GM21360 (cell line): Measurements from ENCODE around the gene GRID2.

Source experiments
- ATAC-seq: cut with Tn5 transposase; IDR thresholded peaks from one replicate; pipeline ENCODE4 v1.9.1; 2021; ENCODE audit warnings: mild to moderate bottlenecking, moderate library complexity; ENCODE audit not compliant: unreplicated experiment

GRID2 gene

GRCh38 chr4:93467484-93468155 is 1163.9 kb downstream of the GRID2 start:
- ATAC-seq, result no peak

GRCh38 chr4:93469560-93469959 is 1165.8 kb downstream of the GRID2 start:
- no peak for ATAC-seq

- no peak for ATAC-seq
These were observed 1172.0 kb downstream of the GRID2 start for GRCh38 chr4:93475730-93476129.

- ATAC-seq, result no peak
These were observed 1175.0 kb downstream of the GRID2 start for GRCh38 chr4:93478805-93479204.

DNA sequence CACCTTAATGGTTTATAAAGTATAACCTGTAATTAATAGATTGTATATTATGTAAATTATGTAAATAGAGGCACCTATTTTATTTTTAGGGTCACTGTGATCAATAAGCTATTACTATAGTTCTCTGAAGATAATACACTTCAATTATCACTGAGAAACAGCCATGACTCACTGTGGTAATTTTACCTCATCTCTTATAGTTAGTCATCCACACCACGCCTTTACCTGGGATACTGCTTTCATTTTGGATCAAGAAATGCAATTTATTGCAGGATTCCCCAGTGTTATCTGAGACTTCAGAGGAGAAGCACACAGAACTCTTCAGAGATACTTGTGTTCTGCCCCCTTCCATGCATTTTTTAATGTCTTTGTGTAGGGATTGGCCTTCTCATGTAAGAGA is 1176.7 kb downstream of the GRID2 start:
- ATAC-seq, result no peak

- no peak for ATAC-seq
These were observed 1191.6 kb downstream of the GRID2 start for GRCh38 chr4:93495346-93495745.

- no peak for ATAC-seq
These were observed 1197.5 kb downstream of the GRID2 start for GRCh38 chr4:93501244-93501643.

- no peak for ATAC-seq
These were observed 1198.2 kb downstream of the GRID2 start for GRCh38 chr4:93501946-93502345.

GRCh38 chr4:93502991-93503390 is 1199.2 kb downstream of the GRID2 start:
- no peak for ATAC-seq

DNA sequence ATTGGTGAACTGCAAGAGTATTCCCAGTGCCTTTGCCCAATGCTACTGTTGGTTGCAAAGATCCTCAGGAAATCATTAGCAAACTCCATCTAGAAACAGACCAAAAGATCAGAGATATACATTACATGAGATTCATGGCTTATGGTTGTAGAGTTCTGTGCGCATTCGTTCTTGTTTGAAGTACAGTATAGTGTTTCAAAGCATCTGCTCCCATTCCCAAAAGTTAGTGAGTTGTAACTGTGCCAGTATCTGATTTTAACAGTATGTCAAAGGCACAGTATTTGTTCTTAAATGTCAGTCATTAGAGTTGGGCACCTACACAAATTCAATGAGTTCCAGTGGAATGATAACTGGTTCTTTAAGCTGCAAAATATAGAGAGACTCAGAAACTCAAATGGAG is 1210.1 kb downstream of the GRID2 start:
- no peak for ATAC-seq

DNA sequence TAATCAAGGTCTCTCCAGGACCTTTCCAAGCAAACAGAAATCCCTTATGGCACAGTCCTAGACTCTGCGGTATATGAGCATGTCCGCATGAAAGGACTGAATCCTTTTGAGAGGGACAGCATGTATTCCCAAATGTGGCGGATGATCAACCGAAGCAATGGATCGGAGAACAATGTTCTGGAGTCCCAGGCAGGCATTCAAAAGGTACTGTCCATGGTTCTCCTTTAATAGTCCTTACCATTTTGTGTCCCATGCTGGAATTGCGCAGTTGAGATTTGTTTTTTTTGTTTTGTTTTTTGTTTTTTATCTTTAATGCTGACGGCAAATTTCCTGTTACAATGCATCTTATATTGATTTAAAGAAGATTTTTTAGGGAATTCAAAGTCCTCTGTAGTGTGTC is 1211.4 kb downstream of the GRID2 start:
- ATAC-seq, result no peak

DNA sequence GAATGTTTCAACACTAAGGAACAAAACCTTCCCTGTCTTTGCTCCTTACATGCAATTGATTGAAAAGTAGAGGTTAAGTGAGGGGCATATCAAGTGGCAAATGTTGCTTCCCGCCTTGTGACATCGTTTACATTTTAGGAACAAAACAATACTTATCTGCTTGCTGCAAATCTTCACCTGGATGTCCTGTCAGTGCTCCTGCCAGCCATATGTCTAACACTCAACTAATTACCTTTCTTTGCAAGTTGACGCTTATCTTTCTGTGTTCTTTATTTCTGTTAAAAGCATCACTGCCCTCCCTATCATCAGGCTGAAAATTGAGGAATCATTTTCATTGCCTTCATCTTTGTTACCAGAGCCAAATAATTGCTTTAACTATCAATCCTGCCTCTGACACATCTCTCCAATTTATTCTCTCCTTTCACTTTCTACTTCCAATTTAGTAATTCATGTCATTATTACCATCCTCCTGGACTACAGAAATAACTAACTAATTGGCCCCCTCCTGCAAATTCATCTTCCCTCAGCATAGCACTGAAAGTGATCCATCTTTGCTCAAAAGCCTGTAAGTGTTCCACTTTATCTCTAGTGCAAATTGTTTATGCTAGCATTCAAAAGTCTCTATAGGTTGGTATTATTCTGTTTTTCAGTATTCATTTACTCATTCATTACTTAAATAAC is 1226.1 kb downstream of the GRID2 start:
- ATAC-seq, result no peak

- no peak for ATAC-seq
These were observed 1228.5 kb downstream of the GRID2 start for GRCh38 chr4:93532234-93532633.

- no peak for ATAC-seq
These were observed 1236.8 kb downstream of the GRID2 start for GRCh38 chr4:93540562-93540961.

- no peak for ATAC-seq
These were observed 1258.1 kb downstream of the GRID2 start for GRCh38 chr4:93561842-93562241.

GRCh38 chr4:93568758-93569157 is 1265.0 kb downstream of the GRID2 start:
- ATAC-seq, result no peak

- ATAC-seq, result no peak
These were observed 1269.5 kb downstream of the GRID2 start for GRCh38 chr4:93573285-93573684.

DNA sequence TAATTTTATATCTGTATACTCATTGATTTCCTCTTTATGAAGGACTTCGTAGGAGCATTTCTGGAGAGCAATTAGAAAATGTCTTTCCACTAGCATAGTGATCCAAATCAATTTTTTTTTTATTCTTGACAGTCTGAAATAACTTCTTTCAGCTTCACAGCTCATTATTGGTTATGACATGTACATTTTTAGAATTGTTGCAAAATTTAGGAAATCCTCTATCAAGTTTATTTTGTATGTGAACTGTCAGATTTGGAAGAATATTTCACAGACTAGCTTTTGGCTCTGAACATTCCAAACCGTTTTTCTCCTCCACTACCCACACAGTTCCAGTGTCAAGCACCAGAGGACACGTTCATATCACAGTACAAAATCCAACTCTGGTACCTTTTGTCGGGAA is 1275.2 kb downstream of the GRID2 start:
- no peak for ATAC-seq

GRCh38 chr4:93605163-93605562 is 1301.4 kb downstream of the GRID2 start:
- ATAC-seq, result peak; percentile 70

DNA sequence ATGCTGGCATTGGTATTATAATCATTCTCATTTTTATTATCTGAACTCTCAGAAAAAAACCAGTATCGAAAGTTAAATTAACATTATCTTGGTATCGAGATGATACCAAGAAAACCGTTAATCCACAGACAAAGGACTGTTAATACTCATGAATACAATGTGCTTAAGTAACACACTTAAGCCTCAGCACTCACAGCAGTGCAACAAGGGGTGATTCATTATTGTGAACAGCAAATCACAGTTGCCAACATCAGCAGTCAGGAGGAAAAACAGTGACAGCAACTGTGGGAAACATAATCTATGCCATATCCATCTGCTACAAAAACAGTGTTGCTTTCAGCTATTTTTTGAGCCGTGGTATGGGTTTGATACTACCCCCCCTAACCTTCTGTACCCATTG is 1313.8 kb downstream of the GRID2 start:
- no peak for ATAC-seq

DNA sequence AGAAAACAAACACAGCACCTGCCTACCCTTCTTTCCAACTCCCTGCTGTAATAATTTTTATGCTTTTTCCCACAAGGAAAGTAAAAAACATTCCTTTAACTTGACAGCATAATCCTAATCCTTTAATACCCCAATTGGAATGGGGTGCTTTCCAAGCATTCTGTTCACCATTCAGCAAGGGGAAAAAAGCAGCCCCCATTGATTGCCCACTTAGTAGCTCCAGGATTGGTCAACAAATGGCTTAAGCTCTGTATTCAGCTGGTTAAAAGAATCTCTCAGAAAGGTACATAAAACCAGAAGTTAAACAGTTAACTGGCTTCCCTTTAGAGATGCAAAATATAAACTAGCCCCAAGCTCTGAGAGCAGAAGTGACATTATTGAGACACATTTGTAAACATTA is 1330.0 kb downstream of the GRID2 start:
- no peak for ATAC-seq

GRCh38 chr4:93635943-93636342 is 1332.2 kb downstream of the GRID2 start:
- ATAC-seq, result no peak

DNA sequence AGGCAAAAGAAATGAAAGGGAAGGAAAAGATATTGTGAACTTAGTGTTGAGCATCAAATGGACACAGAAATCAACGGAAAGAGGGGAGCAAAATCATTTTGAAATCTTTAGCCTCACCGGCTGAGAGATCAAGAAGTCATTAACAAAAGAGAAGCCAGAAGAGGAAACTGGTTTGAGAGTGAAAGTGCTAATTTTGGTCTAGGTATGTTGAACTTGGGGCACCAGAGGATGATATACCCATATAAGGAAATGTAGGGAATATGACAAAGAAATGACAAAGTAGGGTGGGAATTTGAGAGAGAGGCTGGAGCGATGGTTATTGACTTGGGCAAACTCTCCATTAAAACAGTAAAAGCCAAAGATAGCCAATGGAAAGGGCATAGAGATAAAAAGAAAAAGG is 1341.4 kb downstream of the GRID2 start:
- no peak for ATAC-seq
